Activated T-cell treated with anti-CD3 and anti-CD28 coated beads for 48 hours (primary cell): Measurements from ENCODE around the gene UBE2E2.

ENCODE experiments used
- DNase-seq: peaks from one replicate; pipeline ENCODE4 v3.0.0-alpha.2; 2020; ENCODE audit warnings: low read depth

UBE2E2 gene

GRCh38 chr3:23277688-23278087 is 74.6 kb downstream of the UBE2E2 start:
- no peak for DNase-seq

GRCh38 chr3:23283625-23284024 is 80.5 kb downstream of the UBE2E2 start:
- DNase-seq, result no peak

- DNase-seq, result no peak
Measured at GRCh38 chr3:23288286-23288685, 85.2 kb downstream of the UBE2E2 start.

GRCh38 chr3:23288715-23289114 is 85.6 kb downstream of the UBE2E2 start:
- DNase-seq, result no peak

- no peak for DNase-seq
Measured at GRCh38 chr3:23292432-23292831, 89.3 kb downstream of the UBE2E2 start.

- DNase-seq, result no peak
Measured at GRCh38 chr3:23294770-23295387, 91.8 kb downstream of the UBE2E2 start.

GRCh38 chr3:23301819-23302218 is 98.7 kb downstream of the UBE2E2 start:
- no peak for DNase-seq

- DNase-seq, result no peak
Measured at GRCh38 chr3:23302271-23302670, 99.1 kb downstream of the UBE2E2 start.

- DNase-seq, result no peak
Measured at GRCh38 chr3:23303601-23304217, 100.6 kb downstream of the UBE2E2 start.

GRCh38 chr3:23304424-23304823 is 101.3 kb downstream of the UBE2E2 start:
- no peak for DNase-seq

GRCh38 chr3:23308986-23309625 is 106.0 kb downstream of the UBE2E2 start:
- no peak for DNase-seq

- no peak for DNase-seq
Measured at GRCh38 chr3:23312866-23313265, 109.7 kb downstream of the UBE2E2 start.

GRCh38 chr3:23314981-23315762 is 112.0 kb downstream of the UBE2E2 start:
- DNase-seq, result no peak

GRCh38 chr3:23316924-23317323 is 113.8 kb downstream of the UBE2E2 start:
- no peak for DNase-seq

- no peak for DNase-seq
Measured at GRCh38 chr3:23319366-23320312, 116.5 kb downstream of the UBE2E2 start.

- no peak for DNase-seq
Measured at GRCh38 chr3:23320586-23321570, 117.8 kb downstream of the UBE2E2 start.

GRCh38 chr3:23324745-23325144 is 121.6 kb downstream of the UBE2E2 start:
- no peak for DNase-seq

- no peak for DNase-seq
Measured at GRCh38 chr3:23325466-23326065, 122.4 kb downstream of the UBE2E2 start.

- DNase-seq, result no peak
Measured at GRCh38 chr3:23329471-23330105, 126.5 kb downstream of the UBE2E2 start.
